ENCODE data around the gene MSMB. TPM values are rescaled to one million over a fixed set of nuclear protein-coding genes. Genes with fewer than 3 reads are reported as not detected.
"Not testable (repeated sequence)": the region's sequence is repeated elsewhere in the genome, so short reads cannot be mapped to it uniquely, and the experiment has no call there.

Gene MSMB, protein sequence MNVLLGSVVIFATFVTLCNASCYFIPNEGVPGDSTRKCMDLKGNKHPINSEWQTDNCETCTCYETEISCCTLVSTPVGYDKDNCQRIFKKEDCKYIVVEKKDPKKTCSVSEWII
- 5.3 TPM for total RNA-seq
- long read RNA-seq, partial matches to known transcripts = 0 of 2 reads
- long read RNA-seq, other reads (novel, unspliced or antisense) = 0 of 2 reads

DNA sequence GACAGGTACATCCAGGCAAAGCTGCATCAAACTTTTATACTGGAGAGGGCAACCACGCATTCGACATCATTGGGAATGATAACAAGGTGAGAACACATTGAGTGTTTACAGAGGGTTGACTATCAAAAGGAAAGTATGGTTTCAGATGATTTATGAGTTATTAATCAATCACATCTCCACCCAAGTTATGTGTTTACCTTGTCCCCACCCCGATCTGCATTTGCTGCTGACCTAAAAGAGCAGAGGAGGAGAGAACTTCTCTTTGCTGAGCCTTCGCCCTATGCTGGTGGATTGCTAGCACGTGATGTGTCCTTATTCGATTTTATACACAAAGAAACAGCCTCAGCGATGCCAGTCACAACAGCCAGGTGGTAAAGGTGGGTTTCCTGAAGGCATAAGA, at the start of gene MSMB:
TSS of gene MSMB (minus strand) at position 9 of the 400 bp plus-strand sequence. CDS start 32 bp downstream, outside the sequence.
- no peak for ATAC-seq

DNA sequence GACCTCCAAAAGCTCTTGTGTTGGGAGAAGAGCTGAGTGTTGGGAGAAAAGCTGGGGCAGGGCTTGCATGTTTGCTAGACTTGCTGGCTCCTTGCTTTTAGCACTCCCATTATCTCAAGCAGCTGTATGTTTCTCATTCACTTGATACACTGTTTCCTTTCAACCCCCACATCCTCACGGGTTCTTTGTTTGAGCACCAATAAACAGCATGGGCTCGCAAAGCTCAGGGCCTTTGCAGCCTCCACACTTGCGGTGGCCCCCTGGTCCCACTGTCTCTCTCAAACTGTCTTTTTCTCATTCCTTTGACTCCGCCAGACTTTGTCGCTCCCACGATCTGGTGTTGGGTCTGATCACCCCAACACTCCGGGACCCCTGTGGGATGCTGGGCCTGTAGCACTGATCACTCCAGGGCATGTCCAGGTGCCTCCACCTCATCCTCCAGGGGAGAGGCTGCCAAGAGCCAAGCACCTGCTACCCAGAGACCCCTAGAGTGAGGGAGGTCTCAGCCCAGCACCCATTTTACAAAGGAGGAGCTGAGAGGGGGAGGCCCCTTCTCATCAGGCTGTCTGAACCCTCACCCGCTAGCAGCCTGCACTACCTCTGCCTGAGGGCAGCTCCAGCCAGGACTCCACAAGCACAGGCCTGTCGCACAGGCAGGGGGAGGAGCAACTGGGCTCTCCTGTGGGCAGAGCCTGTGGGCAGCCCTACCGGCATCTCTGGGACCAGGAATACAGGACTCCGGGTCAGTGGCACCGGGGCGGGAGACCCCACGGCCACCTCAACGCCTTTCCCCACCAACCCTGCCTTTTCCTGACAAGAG, 49.1 kb upstream of the MSMB start:
- intact Hi-C loops (cut with DNase I) = no loop called here
- TF ChIP-seq, protein P1, sequence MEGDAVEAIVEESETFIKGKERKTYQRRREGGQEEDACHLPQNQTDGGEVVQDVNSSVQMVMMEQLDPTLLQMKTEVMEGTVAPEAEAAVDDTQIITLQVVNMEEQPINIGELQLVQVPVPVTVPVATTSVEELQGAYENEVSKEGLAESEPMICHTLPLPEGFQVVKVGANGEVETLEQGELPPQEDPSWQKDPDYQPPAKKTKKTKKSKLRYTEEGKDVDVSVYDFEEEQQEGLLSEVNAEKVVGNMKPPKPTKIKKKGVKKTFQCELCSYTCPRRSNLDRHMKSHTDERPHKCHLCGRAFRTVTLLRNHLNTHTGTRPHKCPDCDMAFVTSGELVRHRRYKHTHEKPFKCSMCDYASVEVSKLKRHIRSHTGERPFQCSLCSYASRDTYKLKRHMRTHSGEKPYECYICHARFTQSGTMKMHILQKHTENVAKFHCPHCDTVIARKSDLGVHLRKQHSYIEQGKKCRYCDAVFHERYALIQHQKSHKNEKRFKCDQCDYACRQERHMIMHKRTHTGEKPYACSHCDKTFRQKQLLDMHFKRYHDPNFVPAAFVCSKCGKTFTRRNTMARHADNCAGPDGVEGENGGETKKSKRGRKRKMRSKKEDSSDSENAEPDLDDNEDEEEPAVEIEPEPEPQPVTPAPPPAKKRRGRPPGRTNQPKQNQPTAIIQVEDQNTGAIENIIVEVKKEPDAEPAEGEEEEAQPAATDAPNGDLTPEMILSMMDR (IDR thresholded peaks at IDR 0.05) = no peak
- ATAC-seq (no peak), DNase-seq (no peak)
- no peaks in the 10 kb centered on the region for H3K27me3 ChIP-seq (ENCODE audit: low read depth)
- no peak overlapping the region for H3K4me3 ChIP-seq
- H3K9me3 ChIP-seq = no peaks in the 10 kb centered on the region
- H3K27ac ChIP-seq = no peak overlapping the region
- no peaks in the 10 kb centered on the region for H3K36me3 ChIP-seq
- H3K4me1 ChIP-seq = no peaks in the 10 kb centered on the region

More for the DNA sequence above, at the start of gene MSMB:
- Histone ChIP-seq H3K27ac (no peak within 1 kb of the TSS), H3K4me1 (no peaks in the 10 kb centered on the region), H3K9me3 (no peaks in the 10 kb centered on the region), H3K27me3 (ENCODE audit: low read depth) (no peaks in the 10 kb centered on the region), H3K36me3 (no peaks in the 10 kb centered on the region), H3K4me3 (no peak within 1 kb of the TSS)
- TF ChIP-seq, protein P1 (IDR thresholded peaks at IDR 0.05) = no peak
- intact Hi-C loops (cut with DNase I) = no loop called here
- DNase-seq = no peak

DNA sequence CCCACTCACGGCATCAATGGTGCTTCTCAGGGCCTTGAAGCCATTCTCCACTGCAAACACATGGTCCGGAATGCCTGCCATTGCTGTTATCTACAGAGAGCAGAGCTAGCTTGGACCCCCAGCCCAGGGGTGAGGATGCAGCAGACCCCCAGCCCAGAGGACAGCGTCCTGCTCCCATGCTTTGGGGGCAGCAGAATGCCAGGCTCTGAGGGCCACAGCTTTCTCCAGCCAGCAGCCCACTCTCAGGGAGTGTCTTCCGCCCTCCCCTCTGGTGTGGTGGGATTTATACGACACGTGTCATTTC, 48.1 kb upstream of the MSMB start:
- intact Hi-C loops (cut with DNase I) = no loop called here
- ATAC-seq (no peak), DNase-seq (no peak)
- Histone ChIP-seq H3K36me3 (no peaks in the 10 kb centered on the region), H3K9me3 (no peaks in the 10 kb centered on the region), H3K27me3 (ENCODE audit: low read depth) (no peaks in the 10 kb centered on the region), H3K4me1 (no peaks in the 10 kb centered on the region), H3K27ac (no peak overlapping the region), H3K4me3 (no peak overlapping the region)
- TF ChIP-seq, protein P1 (IDR thresholded peaks at IDR 0.05) = no peak

DNA sequence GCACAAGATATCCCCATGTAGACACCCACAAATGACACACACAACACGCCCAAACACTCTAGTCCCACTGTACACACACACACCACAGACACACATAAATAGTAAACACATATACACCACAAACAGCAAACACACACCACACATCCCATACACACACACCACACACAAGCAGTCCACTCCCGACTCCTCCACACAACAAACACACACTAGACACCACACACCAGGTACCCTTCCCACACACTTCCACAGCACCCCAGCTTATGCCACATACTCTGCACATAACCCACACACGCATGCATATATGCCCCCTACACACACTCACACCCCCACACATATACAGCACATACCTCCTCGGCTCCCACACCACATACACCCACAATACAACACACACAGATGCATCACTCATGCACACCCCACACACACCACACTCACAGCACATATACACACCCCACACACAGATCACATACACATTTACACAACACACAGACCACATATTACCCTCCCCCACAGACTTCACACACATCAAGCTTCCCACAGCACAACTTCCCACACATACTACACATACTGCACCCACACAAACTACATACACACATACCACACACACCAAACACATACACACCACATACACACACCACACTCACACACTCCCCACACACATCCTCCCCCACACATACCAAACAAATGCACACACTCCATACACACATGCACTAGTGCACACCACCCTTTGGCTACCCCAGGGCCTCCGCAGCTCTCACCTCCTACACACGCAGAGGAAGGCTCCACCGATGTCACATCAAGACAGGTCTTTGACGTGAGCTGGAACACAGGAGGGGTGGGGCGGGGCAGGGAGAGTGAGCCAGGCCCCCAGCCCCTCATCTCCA, 47.5 kb upstream of the MSMB start:
- H3K9me3 ChIP-seq; H3K27me3 ChIP-seq (ENCODE audit: low read depth); H3K4me3 ChIP-seq; H3K27ac ChIP-seq; H3K4me1 ChIP-seq; H3K36me3 ChIP-seq; intact Hi-C loops (cut with DNase I); DNase-seq: not testable (repeated sequence)
- ATAC-seq = peak in 1 of 2 donors; percentile 4

DNA sequence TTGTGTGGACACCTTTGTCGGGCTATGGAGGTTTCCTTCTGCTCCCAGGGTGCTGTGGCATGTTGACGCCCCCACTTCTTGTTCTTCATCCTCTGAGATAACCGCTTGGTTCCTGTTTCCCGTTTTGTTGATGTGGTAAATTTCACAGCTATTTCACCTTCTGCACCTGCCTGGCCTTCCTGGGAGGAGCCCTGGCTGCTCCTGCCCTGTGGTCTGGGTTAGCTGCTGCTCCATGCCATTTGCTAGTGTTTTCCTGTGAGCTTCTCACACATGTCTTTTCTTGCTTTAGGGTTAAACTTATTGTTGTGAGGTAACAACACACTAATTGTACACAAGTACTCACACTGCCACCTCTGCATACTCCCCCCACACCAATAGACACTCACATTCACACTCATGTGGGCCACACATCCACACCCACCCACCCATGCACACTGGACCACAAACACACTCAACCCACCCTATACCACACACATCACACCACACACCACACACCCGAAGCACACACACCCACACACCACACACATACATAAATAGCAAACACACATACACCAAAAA, 46.5 kb upstream of the MSMB start:
- Histone ChIP-seq H3K4me1 (no peaks in the 10 kb centered on the region), H3K36me3 (no peaks in the 10 kb centered on the region), H3K27ac (no peak overlapping the region), H3K27me3 (ENCODE audit: low read depth) (no peaks in the 10 kb centered on the region), H3K4me3 (no peak overlapping the region), H3K9me3 (no peaks in the 10 kb centered on the region)
- DNase-seq (no peak), ATAC-seq (peak in 1 of 2 donors; percentile 31)
- intact Hi-C loops (cut with DNase I) = no loop called here
- TF ChIP-seq, protein P1 (IDR thresholded peaks at IDR 0.05) = no peak
